ENCODE data around the gene AP2A2.

GRCh38 chr11:997907-998306 lies 72.2 kb downstream of the AP2A2 start:
- TF ChIP-seq EZH2 (IDR thresholded peaks at IDR 0.05) (no peak), POLR2AphosphoS5 (IDR thresholded peaks at IDR 0.05; ENCODE audit: borderline replicate concordance, low read depth, low read length) (no peak), FOXP2 (optimal IDR thresholded peaks at IDR 0.05; ENCODE audit: control extremely low read depth, extremely low read length, insufficient read depth) (no peak)

Measured in SK-N-MC (cell line).